GM15510 (cell line): ENCODE measurements around the gene FAM193A.

Experiments
- POLR2A ChIP-seq: IDR thresholded peaks from 3 replicates; pipeline ENCODE4 v1.6.1; 2011; ENCODE audit warnings: borderline replicate concordance; ENCODE audit not compliant: insufficient read length; ENCODE audit errors: extremely low read depth

Gene FAM193A

GRCh38 chr4:2672700-2673099, 136.3 kb downstream of the FAM193A start:
- no peak for TF ChIP-seq POLR2A

GRCh38 chr4:2673157-2673556, 136.7 kb downstream of the FAM193A start:
- TF ChIP-seq POLR2A: no peak

- TF ChIP-seq POLR2A: no peak
Observed at GRCh38 chr4:2684486-2684885, 148.0 kb downstream of the FAM193A start.

GRCh38 chr4:2685541-2685940, 149.1 kb downstream of the FAM193A start:
- no peak for TF ChIP-seq POLR2A

- no peak for TF ChIP-seq POLR2A
Observed at GRCh38 chr4:2686379-2687265, 150.2 kb downstream of the FAM193A start.

GRCh38 chr4:2688281-2688680, 151.8 kb downstream of the FAM193A start:
- TF ChIP-seq POLR2A: no peak

- TF ChIP-seq POLR2A: no peak
Observed at GRCh38 chr4:2688697-2689096, 152.2 kb downstream of the FAM193A start.

GRCh38 chr4:2689114-2689513, 152.7 kb downstream of the FAM193A start:
- TF ChIP-seq POLR2A: no peak

GRCh38 chr4:2689825-2690700, 153.6 kb downstream of the FAM193A start:
- TF ChIP-seq POLR2A: no peak

- no peak for TF ChIP-seq POLR2A
Observed at GRCh38 chr4:2691313-2691712, 154.9 kb downstream of the FAM193A start.

GRCh38 chr4:2691952-2692435, 155.5 kb downstream of the FAM193A start:
- no peak for TF ChIP-seq POLR2A

GRCh38 chr4:2694691-2695090, 158.2 kb downstream of the FAM193A start:
- TF ChIP-seq POLR2A: no peak

GRCh38 chr4:2695346-2696060, 159.1 kb downstream of the FAM193A start:
- no peak for TF ChIP-seq POLR2A

GRCh38 chr4:2696423-2696822, 160.0 kb downstream of the FAM193A start:
- TF ChIP-seq POLR2A: peak; percentile 26

GRCh38 chr4:2697995-2698414, 161.6 kb downstream of the FAM193A start:
- no peak for TF ChIP-seq POLR2A
